ENCODE results near the gene CD59.
"Not testable (repeated sequence)": the region's sequence is repeated elsewhere in the genome, so short reads cannot be mapped to it uniquely, and the experiment has no call there.

DNA sequence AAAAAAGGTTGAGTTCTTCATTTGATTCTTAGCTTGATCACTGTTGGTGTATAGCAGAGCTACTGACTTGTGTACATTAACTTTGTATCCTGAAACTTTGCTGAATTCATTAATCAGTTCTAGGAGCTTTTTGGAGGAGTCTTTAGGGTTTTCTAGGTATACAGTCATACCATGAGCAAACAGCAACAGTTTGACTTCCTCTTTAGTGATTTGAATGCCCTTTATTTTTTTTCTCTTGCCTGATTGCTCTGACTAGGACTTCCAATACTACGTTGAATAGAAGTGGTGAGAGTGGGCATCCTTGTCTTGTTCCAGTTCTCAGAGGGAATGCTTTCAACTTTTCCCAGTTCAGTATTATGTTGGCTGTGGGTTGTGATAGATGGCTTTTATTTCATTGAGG is 57.6 kb downstream of the CD59 start:
- not testable (repeated sequence) for TF ChIP-seq POLR2AphosphoS5 (IDR thresholded peaks at IDR 0.05; ENCODE audit: low read depth, low read length)
- TF ChIP-seq, protein P1, sequence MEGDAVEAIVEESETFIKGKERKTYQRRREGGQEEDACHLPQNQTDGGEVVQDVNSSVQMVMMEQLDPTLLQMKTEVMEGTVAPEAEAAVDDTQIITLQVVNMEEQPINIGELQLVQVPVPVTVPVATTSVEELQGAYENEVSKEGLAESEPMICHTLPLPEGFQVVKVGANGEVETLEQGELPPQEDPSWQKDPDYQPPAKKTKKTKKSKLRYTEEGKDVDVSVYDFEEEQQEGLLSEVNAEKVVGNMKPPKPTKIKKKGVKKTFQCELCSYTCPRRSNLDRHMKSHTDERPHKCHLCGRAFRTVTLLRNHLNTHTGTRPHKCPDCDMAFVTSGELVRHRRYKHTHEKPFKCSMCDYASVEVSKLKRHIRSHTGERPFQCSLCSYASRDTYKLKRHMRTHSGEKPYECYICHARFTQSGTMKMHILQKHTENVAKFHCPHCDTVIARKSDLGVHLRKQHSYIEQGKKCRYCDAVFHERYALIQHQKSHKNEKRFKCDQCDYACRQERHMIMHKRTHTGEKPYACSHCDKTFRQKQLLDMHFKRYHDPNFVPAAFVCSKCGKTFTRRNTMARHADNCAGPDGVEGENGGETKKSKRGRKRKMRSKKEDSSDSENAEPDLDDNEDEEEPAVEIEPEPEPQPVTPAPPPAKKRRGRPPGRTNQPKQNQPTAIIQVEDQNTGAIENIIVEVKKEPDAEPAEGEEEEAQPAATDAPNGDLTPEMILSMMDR (IDR thresholded peaks at IDR 0.05): not testable (repeated sequence)
